ENCODE data around the gene TMPRSS7. TPM values are rescaled to one million over a fixed set of nuclear protein-coding genes. Genes with fewer than 3 reads are reported as not detected.

The TMPRSS7 gene
- total and polyA plus RNA-seq, 2 experiments from 2014 or later, result not detected

GRCh38 chr3:112018712-112019111, 15.8 kb upstream of the TMPRSS7 start (continued):
- TF ChIP-seq REST (IDR thresholded peaks at IDR 0.05; ENCODE audit: unreplicated experiment) (no peak), POLR2AphosphoS5 (IDR thresholded peaks at IDR 0.05; ENCODE audit: low read depth) (no peak)

- no peaks in the 10 kb centered on the region for H3K27me3 ChIP-seq (ENCODE audit: insufficient read depth)
- H3K27me3 Mint-ChIP-seq (ENCODE audit: insufficient read depth, low read depth, poor library complexity), result no peaks in the 10 kb centered on the region
- H3K4me1 Mint-ChIP-seq, result peaks cover 8% of the 10 kb centered on the region; the same call in 2 of the 3 replicates
- no peak overlapping the region for H3K4me2 ChIP-seq
- H3K36me3 ChIP-seq (ENCODE audit: insufficient read depth), result no peaks in the 10 kb centered on the region
- no peak for TF ChIP-seq JUNB (IDR thresholded peaks at IDR 0.05; ENCODE audit: unreplicated experiment)
- no peak for TF ChIP-seq ZNF331 (CRISPR knock-in tag; IDR thresholded peaks at IDR 0.05; ENCODE audit: low read depth)
- TF ChIP-seq POLR2AphosphoS5 (IDR thresholded peaks at IDR 0.05; ENCODE audit: low read depth), result no peak
- no peak for TF ChIP-seq NANOG (IDR thresholded peaks at IDR 0.05; ENCODE audit: borderline replicate concordance)
- TF ChIP-seq CTCF (conservative IDR thresholded peaks at IDR 0.05; ENCODE audit: low read depth in 2 of 2), result no peak
- no peak for TF ChIP-seq ETS1 (IDR thresholded peaks at IDR 0.05)
- no peak for TF ChIP-seq STAT1 (IDR thresholded peaks at IDR 0.05; ENCODE audit: unreplicated experiment)
- no peak for TF ChIP-seq CREB1 (CRISPR knock-in tag; IDR thresholded peaks at IDR 0.05; ENCODE audit: low read depth)
- TF ChIP-seq EZH2 (IDR thresholded peaks at IDR 0.05; ENCODE audit: low read depth, unreplicated experiment), result no peak
- TF ChIP-seq REST (IDR thresholded peaks at IDR 0.05; ENCODE audit: unreplicated experiment), result no peak
- no peaks in the 10 kb centered on the region for H3F3A ChIP-seq (replicated peaks; ENCODE audit: low read depth)
- H3K27ac Mint-ChIP-seq, result no peak overlapping the region
- peaks cover 3% of the 10 kb centered on the region; the same call in 1 of the 3 replicates for H3K36me3 Mint-ChIP-seq (ENCODE audit: low read depth)
- no peak overlapping the region for H2AFZ ChIP-seq
- no peaks in the 10 kb centered on the region for H3K9me2 ChIP-seq (ENCODE audit: insufficient read depth)
- peaks cover 5% of the 10 kb centered on the region for H3K9me3 Mint-ChIP-seq
- H3K4me1 ChIP-seq (ENCODE audit: insufficient read depth), result no peaks in the 10 kb centered on the region
- H3K79me2 ChIP-seq (replicated peaks; ENCODE audit: insufficient read depth), result no peaks in the 10 kb centered on the region
- H3K4me3 ChIP-seq, result no peak overlapping the region
- no peak overlapping the region for H3K27ac ChIP-seq (ENCODE audit: low read depth)
- H4K20me1 ChIP-seq (replicated peaks; ENCODE audit: insufficient read depth), result no peaks in the 10 kb centered on the region
- DNase-seq (ENCODE audit: low spot score) (no peak), ATAC-seq (no peak)
- H3K4me3 Mint-ChIP-seq, result no peak overlapping the region
These were observed 14.8 kb upstream of the TMPRSS7 start for GRCh38 chr3:112019716-112020115.

Data from GM23338 (cell line).